HL-60 (cell line): ENCODE results near the gene CAVIN2.

Source experiments
- POLR2AphosphoS5 ChIP-seq: IDR thresholded peaks from 2 replicates; pipeline ENCODE4 v1.6.1; 2012; ENCODE audit warnings: low read depth
- SPI1 ChIP-seq: IDR thresholded peaks from 2 replicates; pipeline ENCODE4 v1.6.1; 2012; ENCODE audit warnings: low read depth, mild to moderate bottlenecking, borderline replicate concordance
- TF ChIP-seq, protein P1 (sequence below): IDR thresholded peaks from one replicate; pipeline ENCODE4 v1.5.1; 2011; ENCODE audit warnings: low read length, control low read depth, inconsistent platforms; ENCODE audit not compliant: insufficient read depth
- TF ChIP-seq, protein P2 (sequence below): IDR thresholded peaks from 2 replicates; pipeline ENCODE4 v1.6.1; 2012; ENCODE audit warnings: low read depth; ENCODE audit not compliant: insufficient replicate concordance

DNA sequence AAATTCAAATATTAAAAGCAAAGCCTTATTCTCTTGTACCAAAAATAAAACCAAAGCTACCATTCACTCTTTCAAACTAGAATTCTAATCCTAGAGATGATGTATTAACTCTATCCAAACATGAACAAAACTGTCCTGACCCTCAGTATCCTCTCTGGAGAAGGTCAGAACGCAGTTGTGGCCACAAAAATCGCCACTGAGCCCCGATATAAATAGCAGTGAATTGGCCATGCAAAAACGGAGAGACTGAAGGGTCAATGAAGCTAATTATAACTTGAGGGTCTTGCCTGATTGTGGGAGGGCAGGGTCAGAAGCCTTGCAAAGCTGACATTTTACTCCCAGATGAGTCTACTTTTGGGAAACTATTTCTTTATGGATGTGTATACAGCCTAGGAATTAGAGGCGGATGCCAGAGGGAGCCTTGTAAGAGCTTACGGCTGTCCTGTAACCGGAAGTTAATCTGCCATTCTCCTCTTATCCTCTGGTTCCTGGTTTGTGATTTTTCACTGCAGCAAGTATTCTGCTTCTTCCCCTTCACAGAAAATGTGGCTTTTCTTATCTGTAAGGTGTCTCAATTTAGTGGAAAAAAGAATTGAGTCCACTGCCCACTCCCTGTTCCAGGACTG lies 28.1 kb downstream of the CAVIN2 start:
- TF ChIP-seq, protein P1, sequence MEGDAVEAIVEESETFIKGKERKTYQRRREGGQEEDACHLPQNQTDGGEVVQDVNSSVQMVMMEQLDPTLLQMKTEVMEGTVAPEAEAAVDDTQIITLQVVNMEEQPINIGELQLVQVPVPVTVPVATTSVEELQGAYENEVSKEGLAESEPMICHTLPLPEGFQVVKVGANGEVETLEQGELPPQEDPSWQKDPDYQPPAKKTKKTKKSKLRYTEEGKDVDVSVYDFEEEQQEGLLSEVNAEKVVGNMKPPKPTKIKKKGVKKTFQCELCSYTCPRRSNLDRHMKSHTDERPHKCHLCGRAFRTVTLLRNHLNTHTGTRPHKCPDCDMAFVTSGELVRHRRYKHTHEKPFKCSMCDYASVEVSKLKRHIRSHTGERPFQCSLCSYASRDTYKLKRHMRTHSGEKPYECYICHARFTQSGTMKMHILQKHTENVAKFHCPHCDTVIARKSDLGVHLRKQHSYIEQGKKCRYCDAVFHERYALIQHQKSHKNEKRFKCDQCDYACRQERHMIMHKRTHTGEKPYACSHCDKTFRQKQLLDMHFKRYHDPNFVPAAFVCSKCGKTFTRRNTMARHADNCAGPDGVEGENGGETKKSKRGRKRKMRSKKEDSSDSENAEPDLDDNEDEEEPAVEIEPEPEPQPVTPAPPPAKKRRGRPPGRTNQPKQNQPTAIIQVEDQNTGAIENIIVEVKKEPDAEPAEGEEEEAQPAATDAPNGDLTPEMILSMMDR = no peak
- TF ChIP-seq, protein P2, sequence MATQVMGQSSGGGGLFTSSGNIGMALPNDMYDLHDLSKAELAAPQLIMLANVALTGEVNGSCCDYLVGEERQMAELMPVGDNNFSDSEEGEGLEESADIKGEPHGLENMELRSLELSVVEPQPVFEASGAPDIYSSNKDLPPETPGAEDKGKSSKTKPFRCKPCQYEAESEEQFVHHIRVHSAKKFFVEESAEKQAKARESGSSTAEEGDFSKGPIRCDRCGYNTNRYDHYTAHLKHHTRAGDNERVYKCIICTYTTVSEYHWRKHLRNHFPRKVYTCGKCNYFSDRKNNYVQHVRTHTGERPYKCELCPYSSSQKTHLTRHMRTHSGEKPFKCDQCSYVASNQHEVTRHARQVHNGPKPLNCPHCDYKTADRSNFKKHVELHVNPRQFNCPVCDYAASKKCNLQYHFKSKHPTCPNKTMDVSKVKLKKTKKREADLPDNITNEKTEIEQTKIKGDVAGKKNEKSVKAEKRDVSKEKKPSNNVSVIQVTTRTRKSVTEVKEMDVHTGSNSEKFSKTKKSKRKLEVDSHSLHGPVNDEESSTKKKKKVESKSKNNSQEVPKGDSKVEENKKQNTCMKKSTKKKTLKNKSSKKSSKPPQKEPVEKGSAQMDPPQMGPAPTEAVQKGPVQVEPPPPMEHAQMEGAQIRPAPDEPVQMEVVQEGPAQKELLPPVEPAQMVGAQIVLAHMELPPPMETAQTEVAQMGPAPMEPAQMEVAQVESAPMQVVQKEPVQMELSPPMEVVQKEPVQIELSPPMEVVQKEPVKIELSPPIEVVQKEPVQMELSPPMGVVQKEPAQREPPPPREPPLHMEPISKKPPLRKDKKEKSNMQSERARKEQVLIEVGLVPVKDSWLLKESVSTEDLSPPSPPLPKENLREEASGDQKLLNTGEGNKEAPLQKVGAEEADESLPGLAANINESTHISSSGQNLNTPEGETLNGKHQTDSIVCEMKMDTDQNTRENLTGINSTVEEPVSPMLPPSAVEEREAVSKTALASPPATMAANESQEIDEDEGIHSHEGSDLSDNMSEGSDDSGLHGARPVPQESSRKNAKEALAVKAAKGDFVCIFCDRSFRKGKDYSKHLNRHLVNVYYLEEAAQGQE = no peak
- TF ChIP-seq POLR2AphosphoS5 (no peak), SPI1 (no peak)
